DOHH2 (cell line): ENCODE data around the gene IQSEC1.

ENCODE experiments used
- H3F3A ChIP-seq: fragments of 200-600 bp; sonication (generic), shearing (Covaris generic); 2 replicates; pipeline ENCODE4 v1.6.0; 2016; ENCODE audit warnings: antibody characterized with exemption, mild to moderate bottlenecking; ENCODE audit not compliant: control insufficient read depth, insufficient read depth
- H3K27ac ChIP-seq: fragments of 200-600 bp; sonication (generic); 2 replicates; pipeline ENCODE4 v1.5.1; 2014; ENCODE audit warnings: low read depth, mild to moderate bottlenecking, low read length, moderate library complexity
- H3K27me3 ChIP-seq: fragments of 200-600 bp; sonication (generic); 2 replicates; pipeline ENCODE4 v1.6.1; 2014; ENCODE audit warnings: mild to moderate bottlenecking, low read length, mixed read lengths; ENCODE audit not compliant: control insufficient read depth
- H3K36me3 ChIP-seq: fragments of 200-600 bp; sonication (generic); 2 replicates; pipeline ENCODE4 v1.6.1; 2014; ENCODE audit warnings: mild to moderate bottlenecking, low read length, moderate library complexity, mixed read lengths; ENCODE audit not compliant: control insufficient read depth
- H3K4me1 ChIP-seq: fragments of 200-600 bp; sonication (generic); 2 replicates; pipeline ENCODE4 v1.6.1; 2014; ENCODE audit warnings: mild to moderate bottlenecking, low read length, mixed read lengths; ENCODE audit not compliant: control insufficient read depth
- H3K4me2 ChIP-seq: fragments of 200-600 bp; sonication (generic); 2 replicates; pipeline ENCODE4 v1.6.0; 2014; ENCODE audit warnings: mild to moderate bottlenecking, low read length, moderate library complexity
- H3K4me3 ChIP-seq: fragments of 200-600 bp; sonication (generic); 2 replicates; pipeline ENCODE4 v1.5.1; 2014; ENCODE audit warnings: mild to moderate bottlenecking, low read length, mixed read lengths
- H3K79me2 ChIP-seq: fragments of 200-600 bp; sonication (generic); 2 replicates; pipeline ENCODE4 v1.6.1; 2014; ENCODE audit warnings: mild to moderate bottlenecking, low read length, mixed read lengths; ENCODE audit not compliant: control insufficient read depth
- H3K9me2 ChIP-seq: fragments of 200-600 bp; sonication (generic); replicated peaks from 2 replicates; pipeline ENCODE4 v1.6.1; 2014; ENCODE audit warnings: mild to moderate bottlenecking, low read length, mixed read lengths; ENCODE audit not compliant: control insufficient read depth
- H3K9me3 ChIP-seq: fragments of 200-600 bp; sonication (generic); 2 replicates; pipeline ENCODE4 v1.6.1; 2014; ENCODE audit warnings: antibody characterized with exemption, low read length, mixed read lengths; ENCODE audit not compliant: control insufficient read depth, insufficient read depth
- H4K20me1 ChIP-seq: fragments of 200-600 bp; sonication (generic); 2 replicates; pipeline ENCODE4 v1.6.0; 2014; ENCODE audit warnings: low read depth, mild to moderate bottlenecking, antibody characterized with exemption, low read length, moderate library complexity; ENCODE audit not compliant: control insufficient read depth, insufficient read depth
- CTCF ChIP-seq: fragments of 200-600 bp; sonication (generic); IDR thresholded peaks from one replicate; pipeline ENCODE4 v1.5.1; 2014; ENCODE audit warnings: antibody characterized with exemption, mild to moderate bottlenecking, low read depth, low read length; ENCODE audit not compliant: poor library complexity, severe bottlenecking
- EZH2phosphoT487 ChIP-seq: fragments of 200-600 bp; sonication (generic); IDR thresholded peaks from 2 replicates; pipeline ENCODE4 v1.6.1; 2017; ENCODE audit warnings: borderline replicate concordance, mild to moderate bottlenecking, antibody characterized with exemption, low read length, moderate library complexity, mixed read lengths

Gene IQSEC1

GRCh38 chr3:12959838-12960378, 113.3 kb downstream of the IQSEC1 start:
- Histone ChIP-seq H3K4me2 (peak overlapping the region; percentile 17), H3K27me3 (peaks cover 28% of the 10 kb centered on the region), H3K27ac (no peak overlapping the region), H3F3A (no peaks in the 10 kb centered on the region), H3K4me3 (no peak overlapping the region), H3K9me2 (no peaks in the 10 kb centered on the region), H3K9me3 (no peaks in the 10 kb centered on the region), H3K79me2 (no peaks in the 10 kb centered on the region), H3K36me3 (no peaks in the 10 kb centered on the region), H4K20me1 (no peaks in the 10 kb centered on the region), H3K4me1 (peaks cover 11% of the 10 kb centered on the region)
- TF ChIP-seq EZH2phosphoT487 (no peak), CTCF (no peak)

- no peaks in the 10 kb centered on the region for H3K9me3 ChIP-seq
- H4K20me1 ChIP-seq, result no peaks in the 10 kb centered on the region
- H3K79me2 ChIP-seq, result no peaks in the 10 kb centered on the region
Observed at GRCh38 chr3:12959410-12959809, 113.8 kb downstream of the IQSEC1 start.

GRCh38 chr3:12957824-12958792, 115.1 kb downstream of the IQSEC1 start:
- H3K79me2 ChIP-seq, result no peaks in the 10 kb centered on the region
- no peak overlapping the region for H3K27ac ChIP-seq

More at GRCh38 chr3:12959410-12959809, 113.8 kb downstream of the IQSEC1 start:
- H3K4me1 ChIP-seq, result peaks cover 11% of the 10 kb centered on the region
- H3K27ac ChIP-seq, result no peak overlapping the region
- TF ChIP-seq EZH2phosphoT487, result no peak
- no peak for TF ChIP-seq CTCF
- no peaks in the 10 kb centered on the region for H3K36me3 ChIP-seq
- peak overlapping the region; percentile 17 for H3K4me2 ChIP-seq
- no peak overlapping the region for H3K4me3 ChIP-seq
- H3K27me3 ChIP-seq, result peaks cover 32% of the 10 kb centered on the region
- no peaks in the 10 kb centered on the region for H3F3A ChIP-seq
- no peaks in the 10 kb centered on the region for H3K9me2 ChIP-seq

More at GRCh38 chr3:12957824-12958792, 115.1 kb downstream of the IQSEC1 start:
- Histone ChIP-seq H3K27me3 (peaks cover 27% of the 10 kb centered on the region), H3K4me3 (no peak overlapping the region), H3K9me2 (no peaks in the 10 kb centered on the region), H3F3A (no peaks in the 10 kb centered on the region), H3K4me1 (peaks cover 11% of the 10 kb centered on the region), H3K4me2 (no peak overlapping the region), H4K20me1 (no peaks in the 10 kb centered on the region), H3K36me3 (no peaks in the 10 kb centered on the region), H3K9me3 (no peaks in the 10 kb centered on the region)
- TF ChIP-seq CTCF (no peak), EZH2phosphoT487 (no peak)
